HG02973 (cell line): ENCODE measurements around the gene PAX5.

Experiments used
- ATAC-seq: cut with Tn5 transposase; IDR thresholded peaks from one replicate; pipeline ENCODE4 v1.9.1; 2021; ENCODE audit warnings: moderate library complexity; ENCODE audit not compliant: unreplicated experiment

PAX5 gene

DNA sequence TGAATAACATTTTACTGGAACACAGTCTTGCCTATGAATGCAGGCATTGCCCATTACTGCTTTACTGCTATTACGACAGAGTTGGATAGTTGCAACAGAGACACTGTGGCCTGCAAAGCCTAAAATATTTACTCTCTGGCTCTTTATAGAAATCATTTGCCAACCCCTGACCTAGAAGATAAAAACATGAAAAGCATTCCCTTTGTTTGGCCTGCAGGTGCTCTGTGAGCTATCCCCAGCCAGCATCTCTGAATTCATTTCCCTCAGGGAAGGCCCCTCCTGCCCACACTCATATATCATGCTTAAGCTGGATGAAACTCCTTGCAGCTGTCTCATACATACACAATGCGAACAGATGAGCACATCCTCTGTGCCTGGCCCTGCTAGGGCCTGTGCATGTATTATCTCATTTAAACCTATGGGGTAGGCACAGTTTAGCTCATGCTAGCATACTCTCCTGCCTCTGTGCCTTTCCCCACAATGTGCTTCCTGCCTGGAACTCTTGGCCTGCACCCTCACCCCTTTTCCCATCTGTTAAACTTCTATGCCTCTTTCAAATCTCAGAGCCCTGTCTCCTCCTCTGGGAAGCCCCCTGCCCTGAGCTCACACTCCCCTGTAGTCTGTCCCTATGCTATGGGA lies 193.1 kb downstream of the PAX5 start:
- ATAC-seq = no peak

- ATAC-seq = no peak
Measured at GRCh38 chr9:36839131-36839885, 194.8 kb downstream of the PAX5 start.

DNA sequence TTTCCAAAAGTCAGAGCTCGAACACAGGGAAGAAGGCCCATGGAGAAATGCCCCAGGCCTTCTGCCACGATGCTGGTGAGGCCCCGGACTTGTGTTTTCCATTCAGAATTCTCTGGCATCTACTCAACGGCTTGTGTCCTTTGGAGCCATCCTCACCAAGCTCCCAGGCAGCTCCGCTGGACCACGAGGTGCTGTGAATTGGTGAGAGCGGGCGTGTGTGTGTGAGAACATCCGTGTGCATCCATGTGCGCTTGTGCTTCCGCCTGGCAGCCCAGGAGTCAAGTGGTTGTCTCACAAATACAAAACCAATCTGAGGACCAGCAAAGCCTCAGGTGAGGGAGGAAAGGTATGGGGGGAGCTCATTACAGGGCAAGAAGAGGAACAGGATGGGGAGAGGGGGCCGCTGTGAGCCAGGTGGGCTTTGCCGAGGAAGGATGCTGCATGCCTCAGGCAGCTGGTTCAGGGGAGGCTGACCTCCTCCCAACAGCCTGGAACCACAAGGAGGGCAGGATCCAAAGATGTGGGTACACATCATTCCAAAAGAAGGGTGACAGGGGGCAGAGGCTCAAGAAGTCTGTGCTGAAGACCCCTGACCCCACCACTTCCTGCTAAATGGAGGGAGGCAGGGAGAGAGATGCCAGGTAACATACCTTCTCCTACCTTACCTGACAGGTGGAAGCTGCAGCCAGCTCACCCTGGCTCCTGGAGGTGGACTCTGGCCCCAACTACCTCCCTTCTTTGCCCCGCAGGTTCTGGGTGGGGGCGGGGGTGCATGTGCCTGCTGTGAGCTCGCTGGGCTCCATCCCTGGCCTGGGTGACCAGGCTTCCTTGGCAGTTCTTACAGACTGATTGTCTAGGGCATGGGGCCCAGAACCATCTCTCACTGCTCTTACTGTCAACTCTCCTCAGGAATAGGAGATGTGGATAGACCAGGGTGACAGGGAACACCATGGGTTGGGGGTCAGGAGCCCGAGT lies 196.3 kb downstream of the PAX5 start:
- ATAC-seq = no peak

- no peak for ATAC-seq
Measured at GRCh38 chr9:36836486-36836885, 197.6 kb downstream of the PAX5 start.

- ATAC-seq = no peak
Measured at GRCh38 chr9:36835271-36835996, 198.6 kb downstream of the PAX5 start.

DNA sequence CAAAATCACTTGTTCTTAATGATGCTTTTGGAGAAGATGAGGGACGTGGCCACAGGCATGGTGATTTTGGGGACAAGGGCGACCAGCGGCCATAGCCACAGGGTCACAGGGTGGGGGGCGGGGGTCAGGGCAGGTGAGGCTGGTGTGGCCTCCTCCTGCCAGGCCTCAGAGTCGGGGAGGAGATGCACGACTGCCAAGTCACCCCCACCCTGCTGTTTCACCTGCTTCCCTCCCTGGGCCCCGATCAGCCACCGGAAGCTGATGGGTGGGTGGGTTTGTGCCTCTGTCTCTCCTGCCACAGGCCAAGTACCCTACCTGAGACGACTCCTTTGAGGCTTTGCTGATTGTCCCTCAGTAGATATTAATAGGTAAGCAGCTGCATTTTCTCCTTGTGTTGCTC lies 199.3 kb downstream of the PAX5 start:
- ATAC-seq = no peak

DNA sequence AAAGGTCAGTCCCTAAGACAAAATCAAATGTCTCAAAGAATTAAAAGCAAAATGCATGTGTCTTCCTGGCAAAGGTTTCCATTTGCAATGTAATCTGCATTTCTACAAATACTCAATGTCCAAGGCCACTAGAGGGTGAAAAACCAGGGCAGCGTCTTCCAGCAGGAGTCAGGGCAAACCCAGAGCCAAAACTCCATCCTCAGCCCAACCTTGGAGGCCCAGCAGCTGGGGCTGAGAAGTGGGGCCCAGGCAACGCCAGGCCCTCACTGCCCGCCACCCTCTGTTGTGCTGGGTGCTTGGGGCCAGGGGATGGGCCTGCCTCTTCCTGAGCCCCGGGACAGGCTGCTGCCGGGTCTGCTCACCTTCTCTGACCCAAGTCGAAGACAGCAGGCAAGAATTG lies 200.1 kb downstream of the PAX5 start:
- ATAC-seq = no peak

DNA sequence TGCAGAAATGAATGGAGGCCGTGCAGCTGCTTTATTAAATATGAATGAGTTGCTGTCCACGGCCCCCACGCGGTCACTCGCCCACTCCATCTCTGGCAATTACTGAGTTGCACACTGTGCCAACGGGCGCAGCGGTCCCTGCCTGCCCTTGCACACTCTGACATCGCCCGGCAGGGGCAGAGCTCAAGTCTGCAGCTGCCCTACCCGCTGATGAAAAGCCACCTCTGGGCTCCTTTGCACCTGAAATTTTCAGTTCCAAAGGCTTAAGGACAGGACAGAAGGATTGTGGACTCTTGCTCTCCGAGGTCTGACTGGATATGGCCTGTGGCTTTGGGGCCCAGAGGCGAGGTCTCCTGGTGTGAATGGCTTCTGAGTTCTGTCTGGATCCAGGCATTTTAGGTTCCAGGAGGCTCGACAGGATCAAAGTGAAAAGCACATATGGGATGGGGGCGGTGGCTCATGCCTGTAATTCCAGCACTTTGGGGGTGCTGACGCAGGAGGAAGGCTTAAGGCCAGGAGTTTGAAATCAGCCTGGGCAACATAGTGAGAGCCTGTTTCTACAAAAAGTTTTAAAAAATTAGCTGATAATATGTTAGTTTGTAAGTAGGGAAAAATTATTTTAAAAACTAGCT lies 201.8 kb downstream of the PAX5 start:
- ATAC-seq = no peak

- ATAC-seq = no peak
Measured at GRCh38 chr9:36831381-36832161, 202.5 kb downstream of the PAX5 start.

GRCh38 chr9:36828611-36829013 lies 205.5 kb downstream of the PAX5 start:
- ATAC-seq = no peak

GRCh38 chr9:36827593-36827992 lies 206.5 kb downstream of the PAX5 start:
- ATAC-seq = no peak

GRCh38 chr9:36826581-36826980 lies 207.5 kb downstream of the PAX5 start:
- ATAC-seq = no peak

DNA sequence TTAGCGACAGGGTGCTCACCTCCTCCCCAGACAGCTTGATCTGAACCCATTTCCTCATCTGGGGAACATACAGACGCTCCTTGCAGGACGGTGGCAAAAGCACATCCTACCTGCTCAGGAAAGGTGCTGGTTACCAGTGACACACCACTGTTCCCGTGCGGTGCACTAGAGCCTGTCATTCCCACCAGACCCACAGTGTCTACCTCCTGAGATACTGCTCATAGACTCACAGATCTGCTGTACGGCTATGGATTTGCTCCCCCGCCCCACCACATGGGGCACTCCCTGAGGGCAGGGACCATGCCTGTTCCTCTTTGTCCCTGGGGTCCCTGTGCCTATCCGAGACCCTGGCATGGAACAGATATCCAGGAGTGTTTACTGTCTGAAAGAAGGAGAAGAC lies 208.9 kb downstream of the PAX5 start:
- no peak for ATAC-seq

- ATAC-seq = no peak
Measured at GRCh38 chr9:36823934-36824333, 210.1 kb downstream of the PAX5 start.

GRCh38 chr9:36823466-36823865 lies 210.6 kb downstream of the PAX5 start:
- no peak for ATAC-seq

DNA sequence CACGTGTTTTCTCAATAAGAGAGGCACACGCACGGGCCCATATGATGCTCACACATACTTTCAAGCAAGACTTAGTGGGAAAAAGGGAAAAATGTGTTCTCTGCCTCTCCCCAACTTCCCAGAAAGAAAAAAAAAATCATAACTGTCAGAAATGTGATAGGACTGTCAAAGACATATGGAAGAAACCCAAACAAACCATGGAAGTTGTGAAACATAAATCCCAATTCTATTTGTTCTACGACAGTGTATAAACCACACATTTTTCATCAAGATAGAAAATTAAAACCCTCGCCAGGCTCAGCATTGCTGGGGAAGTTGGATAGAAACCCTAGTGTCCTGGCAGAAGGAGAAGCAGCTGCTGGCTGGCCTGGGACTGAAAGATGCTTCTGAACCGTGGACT lies 211.9 kb downstream of the PAX5 start:
- ATAC-seq = no peak

GRCh38 chr9:36820392-36820861 lies 213.6 kb downstream of the PAX5 start:
- no peak for ATAC-seq

DNA sequence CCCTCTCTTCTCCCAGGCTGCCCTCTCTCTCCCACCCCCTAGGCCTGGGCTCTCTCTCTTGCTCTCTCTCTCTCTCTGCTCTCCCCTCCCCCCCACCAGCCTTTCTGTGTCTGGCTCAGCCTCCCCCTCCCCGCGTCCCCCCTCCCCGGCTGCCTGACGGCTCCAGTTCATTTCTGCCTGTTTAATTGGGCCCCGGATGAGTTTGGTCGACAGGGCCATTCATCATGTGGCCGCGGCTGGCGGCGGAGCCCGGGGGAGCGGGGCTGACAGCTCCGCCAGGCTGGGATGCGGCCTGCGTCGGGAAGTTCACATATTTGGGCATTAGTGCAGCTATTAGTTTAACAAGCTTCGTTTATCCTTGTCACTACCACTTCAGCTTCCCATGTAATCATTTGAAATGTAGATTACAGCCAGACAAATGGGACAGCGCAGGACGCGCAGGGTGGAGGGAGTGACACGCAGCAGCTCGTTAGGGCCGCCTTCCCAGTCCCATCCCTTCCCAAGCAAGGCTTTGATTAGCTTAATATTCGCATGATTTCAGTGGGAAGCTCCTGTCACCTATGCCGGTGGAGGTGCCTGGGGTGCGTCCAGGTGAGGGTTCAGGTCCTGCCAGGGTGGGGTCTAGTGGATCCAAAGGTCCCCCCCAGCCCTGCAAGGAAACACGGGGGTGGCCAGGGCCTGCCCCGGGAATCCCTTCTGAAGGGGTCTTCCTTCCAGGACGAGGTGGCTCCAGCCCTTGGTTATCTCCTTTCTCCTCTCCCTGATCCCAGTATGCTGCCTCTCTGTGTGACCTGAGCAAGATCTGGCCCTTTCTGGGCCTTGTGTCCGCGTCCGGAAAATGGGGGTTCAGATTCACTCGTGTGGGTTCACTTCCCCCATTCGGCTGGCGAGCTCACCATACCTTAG lies 214.8 kb downstream of the PAX5 start:
- no peak for ATAC-seq
